OCI-LY3 (cell line): ENCODE results near the gene DHRS13.

Experiments used
- H2AFZ ChIP-seq: fragments of 200-600, 300-600 bp; shearing (Covaris generic); 2 replicates; pipeline ENCODE4 v1.6.0; 2014; ENCODE audit warnings: antibody characterized with exemption, low read depth, low read length
- H3K27ac ChIP-seq: fragments of 200-600, 300-600 bp; sonication (generic); 2 replicates; pipeline ENCODE4 v1.5.1; 2014; ENCODE audit warnings: mild to moderate bottlenecking, low read length, moderate library complexity, mixed read lengths
- H3K27me3 ChIP-seq: fragments of 200-600, 300-600 bp; sonication (generic); 2 replicates; pipeline ENCODE4 v1.6.1; 2014; ENCODE audit warnings: low read depth, low read length, mixed read lengths
- H3K36me3 ChIP-seq: fragments of 200-600, 300-600 bp; sonication (generic); replicated peaks from 2 replicates; pipeline ENCODE3; 2014; ENCODE audit warnings: low read depth, low read length, mixed read lengths
- H3K4me1 ChIP-seq: fragments of 300-600, 200-600 bp; sonication (generic); 2 replicates; pipeline ENCODE4 v1.6.1; 2014; ENCODE audit warnings: low read length, mixed read lengths
- H3K4me2 ChIP-seq: fragments of 200-600, 300-600 bp; sonication (generic); 2 replicates; pipeline ENCODE4 v1.6.1; 2014; ENCODE audit warnings: low read length, mixed read lengths
- H3K4me3 ChIP-seq: fragments of 300-600, 200-600 bp; sonication (generic); 2 replicates; pipeline ENCODE4 v1.5.1; 2014; ENCODE audit warnings: antibody characterized with exemption, mild to moderate bottlenecking, low read length, moderate library complexity
- H3K79me2 ChIP-seq: fragments of 300-600, 200-600 bp; shearing (Covaris generic); 2 replicates; pipeline ENCODE4 v1.6.1; 2014; ENCODE audit warnings: mild to moderate bottlenecking, low read length, mixed read lengths
- H3K9ac ChIP-seq: fragments of 300-600, 200-600 bp; shearing (Covaris generic); 2 replicates; pipeline ENCODE4 v1.6.0; 2014; ENCODE audit warnings: mild to moderate bottlenecking, low read length, moderate library complexity
- H3K9me3 ChIP-seq: fragments of 200-600, 300-600 bp; shearing (Covaris generic); 2 replicates; pipeline ENCODE4 v1.6.1; 2014; ENCODE audit warnings: low read length, mixed read lengths; ENCODE audit not compliant: insufficient read depth
- H4K20me1 ChIP-seq: fragments of 200-600, 300-600 bp; sonication (generic); 2 replicates; pipeline ENCODE4 v1.6.1; 2016; ENCODE audit warnings: low read length, mixed read lengths; ENCODE audit not compliant: insufficient read depth
- EZH2phosphoT487 ChIP-seq: fragments of 200-600 bp; shearing (Covaris generic); IDR thresholded peaks from 2 replicates; pipeline ENCODE4 v1.6.1; 2018; ENCODE audit warnings: antibody characterized with exemption, mixed run types, low read depth
- TF ChIP-seq, protein P1 (sequence below): fragments of 200-600, 300-600 bp; sonication (generic); IDR thresholded peaks from 2 replicates; pipeline ENCODE4 v1.5.1; 2014; ENCODE audit warnings: antibody characterized with exemption, low read length, low read depth

DHRS13 gene

GRCh38 chr17:28950752-28951427 is 48.0 kb upstream of the DHRS13 start:
- peak overlapping the region; percentile 97 for H3K9ac ChIP-seq
- peaks cover 54% of the 10 kb centered on the region for H3K79me2 ChIP-seq
- H3K4me2 ChIP-seq = peak overlapping the region; percentile 90
- TF ChIP-seq, protein P1, sequence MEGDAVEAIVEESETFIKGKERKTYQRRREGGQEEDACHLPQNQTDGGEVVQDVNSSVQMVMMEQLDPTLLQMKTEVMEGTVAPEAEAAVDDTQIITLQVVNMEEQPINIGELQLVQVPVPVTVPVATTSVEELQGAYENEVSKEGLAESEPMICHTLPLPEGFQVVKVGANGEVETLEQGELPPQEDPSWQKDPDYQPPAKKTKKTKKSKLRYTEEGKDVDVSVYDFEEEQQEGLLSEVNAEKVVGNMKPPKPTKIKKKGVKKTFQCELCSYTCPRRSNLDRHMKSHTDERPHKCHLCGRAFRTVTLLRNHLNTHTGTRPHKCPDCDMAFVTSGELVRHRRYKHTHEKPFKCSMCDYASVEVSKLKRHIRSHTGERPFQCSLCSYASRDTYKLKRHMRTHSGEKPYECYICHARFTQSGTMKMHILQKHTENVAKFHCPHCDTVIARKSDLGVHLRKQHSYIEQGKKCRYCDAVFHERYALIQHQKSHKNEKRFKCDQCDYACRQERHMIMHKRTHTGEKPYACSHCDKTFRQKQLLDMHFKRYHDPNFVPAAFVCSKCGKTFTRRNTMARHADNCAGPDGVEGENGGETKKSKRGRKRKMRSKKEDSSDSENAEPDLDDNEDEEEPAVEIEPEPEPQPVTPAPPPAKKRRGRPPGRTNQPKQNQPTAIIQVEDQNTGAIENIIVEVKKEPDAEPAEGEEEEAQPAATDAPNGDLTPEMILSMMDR = no peak
- no peak for TF ChIP-seq EZH2phosphoT487
- H2AFZ ChIP-seq = no peak overlapping the region
- peak overlapping the region; percentile 85 for H3K4me3 ChIP-seq
- H3K27me3 ChIP-seq = no peaks in the 10 kb centered on the region
- H3K4me1 ChIP-seq = peaks cover 38% of the 10 kb centered on the region
- peaks cover 33% of the 10 kb centered on the region for H3K36me3 ChIP-seq
- peaks cover 30% of the 10 kb centered on the region for H4K20me1 ChIP-seq
- peak overlapping the region; percentile 95 for H3K27ac ChIP-seq
- H3K9me3 ChIP-seq = no peaks in the 10 kb centered on the region

DNA sequence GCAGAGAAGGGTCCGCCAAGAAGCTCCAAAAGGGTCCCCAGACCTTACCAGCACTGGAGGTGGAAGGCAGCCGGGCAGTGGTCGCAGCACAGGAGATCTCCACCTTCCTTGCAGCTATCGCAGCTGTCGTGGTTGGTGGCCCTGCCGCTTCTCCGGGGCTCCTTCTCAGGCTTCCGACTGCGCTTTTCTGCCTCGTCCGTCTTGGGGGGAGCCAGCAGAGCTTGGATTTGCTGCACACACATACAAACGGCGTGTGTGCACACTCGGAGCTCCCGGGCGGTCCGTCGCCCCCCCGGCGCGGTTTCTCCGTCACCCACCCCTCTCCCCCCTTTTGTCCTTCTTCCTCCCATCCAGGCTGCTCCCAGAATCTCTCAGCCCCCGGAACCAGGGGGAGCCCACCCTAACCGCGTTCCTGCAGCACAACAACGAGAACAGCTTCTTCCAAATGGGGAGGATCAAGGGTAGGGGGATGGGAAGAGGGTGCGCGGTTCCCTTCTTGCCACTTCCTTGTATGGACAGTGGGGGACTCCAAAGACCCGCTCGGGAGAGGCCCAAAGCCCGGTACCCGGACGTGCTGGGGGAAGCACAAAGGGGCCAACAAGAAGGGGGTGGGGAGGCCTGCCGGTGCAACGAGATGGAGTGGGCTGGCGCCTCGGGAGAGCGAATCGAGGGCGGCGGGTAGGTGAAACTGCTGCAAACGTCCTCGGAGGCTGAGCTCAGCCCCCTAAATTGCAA is 47.3 kb upstream of the DHRS13 start:
- Histone ChIP-seq H3K79me2 (peaks cover 61% of the 10 kb centered on the region), H3K9me3 (no peaks in the 10 kb centered on the region), H3K36me3 (peaks cover 37% of the 10 kb centered on the region), H4K20me1 (peaks cover 37% of the 10 kb centered on the region), H3K9ac (peak overlapping the region; percentile 97), H3K4me2 (peak overlapping the region; percentile 90), H3K4me1 (peaks cover 45% of the 10 kb centered on the region), H3K27me3 (no peaks in the 10 kb centered on the region), H3K4me3 (peak overlapping the region; percentile 85), H3K27ac (peak overlapping the region; percentile 95), H2AFZ (no peak overlapping the region)
- TF ChIP-seq EZH2phosphoT487 = no peak
- TF ChIP-seq, protein P1 = no peak

- TF ChIP-seq, protein P1 = no peak; the same call in 1 of the 2 replicates
- no peak for TF ChIP-seq EZH2phosphoT487
- Histone ChIP-seq H3K4me3 (peak overlapping the region; percentile 85), H4K20me1 (peaks cover 45% of the 10 kb centered on the region), H3K27ac (peak overlapping the region; percentile 95), H3K9me3 (no peaks in the 10 kb centered on the region), H3K4me2 (peak overlapping the region; percentile 90), H3K4me1 (peaks cover 50% of the 10 kb centered on the region), H2AFZ (no peak overlapping the region), H3K27me3 (no peaks in the 10 kb centered on the region), H3K79me2 (peaks cover 69% of the 10 kb centered on the region), H3K36me3 (peaks cover 44% of the 10 kb centered on the region), H3K9ac (peak overlapping the region; percentile 97)
Measured at GRCh38 chr17:28949185-28950016, 46.5 kb upstream of the DHRS13 start.

GRCh38 chr17:28948873-28949184 is 46.0 kb upstream of the DHRS13 start:
- peaks cover 51% of the 10 kb centered on the region for H4K20me1 ChIP-seq
- peak overlapping the region; percentile 97 for H3K9ac ChIP-seq
- TF ChIP-seq, protein P1 = no peak
- no peaks in the 10 kb centered on the region for H3K9me3 ChIP-seq
- H3K79me2 ChIP-seq = peaks cover 75% of the 10 kb centered on the region
- peaks cover 49% of the 10 kb centered on the region for H3K36me3 ChIP-seq
- H3K4me2 ChIP-seq = peak overlapping the region; percentile 90
- H3K4me3 ChIP-seq = peak overlapping the region; percentile 85
- no peak overlapping the region for H2AFZ ChIP-seq
- peak overlapping the region; percentile 95 for H3K27ac ChIP-seq
- no peaks in the 10 kb centered on the region for H3K27me3 ChIP-seq
- H3K4me1 ChIP-seq = peaks cover 50% of the 10 kb centered on the region
